Keratinocyte (primary cell): ENCODE data around the gene LBP. TPM values are rescaled to one million over a fixed set of nuclear protein-coding genes. Genes with fewer than 3 reads are reported as not detected.

Experiments
- DNase-seq: peaks from one replicate; pipeline ENCODE4 v3.0.0-alpha.2; 2011; ENCODE audit warnings: low read depth, missing footprints, low spot score
- FAIRE-seq: peaks from 2 replicates; lab custom pipeline; 2011; peaks lifted over from hg19 to GRCh38; lab: Jason Lieb, UNC
- H2AFZ ChIP-seq: 2 replicates; pipeline ENCODE4 v1.6.0; 2012; ENCODE audit warnings: low read length, control low read depth, inconsistent platforms; ENCODE audit not compliant: control insufficient read depth
- H3K27ac ChIP-seq: 2 replicates; pipeline ENCODE4 v1.5.1; 2011; ENCODE audit warnings: low read length; ENCODE audit not compliant: control insufficient read depth, insufficient read depth
- H3K27me3 ChIP-seq: 3 replicates; pipeline ENCODE4 v1.6.0; 2011; ENCODE audit warnings: low read length; ENCODE audit not compliant: control insufficient read depth, insufficient read depth; ENCODE audit errors: extremely low read depth
- H3K36me3 ChIP-seq, 2 experiments: 2 replicates in 1 of 2; 3 replicates in 1 of 2; pipeline ENCODE4 v1.5.1; 2011; ENCODE audit warnings: low read length in 2 of 2, mild to moderate bottlenecking in 1 of 2; ENCODE audit not compliant: control insufficient read depth in 2 of 2, insufficient read depth in 2 of 2; ENCODE audit errors: extremely low read depth in 1 of 2
- H3K4me1 ChIP-seq: 3 replicates; pipeline ENCODE4 v1.5.1; 2011; ENCODE audit warnings: low read length; ENCODE audit not compliant: control insufficient read depth, insufficient read depth; ENCODE audit errors: extremely low read depth
- H3K4me2 ChIP-seq: 3 replicates; pipeline ENCODE4 v1.6.0; 2011; ENCODE audit warnings: low read depth, low read length; ENCODE audit not compliant: control insufficient read depth, insufficient read depth; ENCODE audit errors: extremely low read depth
- H3K4me3 ChIP-seq, 3 experiments: fragments of 200-600 bp in 1 of 3; sonication (generic) in 1 of 3; 2 replicates in 2 of 3; 3 replicates in 1 of 3; pipeline ENCODE4 v1.5.1; 2011 to 2016; ENCODE audit warnings: low read length in 3 of 3, mild to moderate bottlenecking in 3 of 3, control low read depth in 2 of 3, inconsistent platforms in 1 of 3, low read depth in 1 of 3, mixed read lengths in 1 of 3, mixed run types in 1 of 3, moderate library complexity in 1 of 3; ENCODE audit not compliant: control insufficient read depth in 2 of 3, insufficient read depth in 2 of 3; ENCODE audit errors: extremely low read depth in 1 of 3
- H3K79me2 ChIP-seq: 2 replicates; pipeline ENCODE4 v1.6.0; 2012; ENCODE audit warnings: low read length; ENCODE audit not compliant: control insufficient read depth, insufficient read depth
- H3K9ac ChIP-seq: 3 replicates; pipeline ENCODE4 v1.6.0; 2011; ENCODE audit warnings: low read length; ENCODE audit not compliant: control insufficient read depth, insufficient read depth; ENCODE audit errors: extremely low read depth
- H3K9me1 ChIP-seq: 3 replicates; pipeline ENCODE4 v1.6.0; 2011; ENCODE audit warnings: low read length; ENCODE audit not compliant: control insufficient read depth, insufficient read depth; ENCODE audit errors: extremely low read depth
- H3K9me3 ChIP-seq: 2 replicates; pipeline ENCODE4 v1.5.1; 2012; ENCODE audit warnings: low read depth, low read length; ENCODE audit not compliant: control insufficient read depth
- H4K20me1 ChIP-seq: 3 replicates; pipeline ENCODE4 v1.6.0; 2011; ENCODE audit warnings: low read length; ENCODE audit not compliant: control insufficient read depth, insufficient read depth; ENCODE audit errors: extremely low read depth
- EZH2 ChIP-seq: IDR thresholded peaks from one replicate; pipeline ENCODE4 v1.6.1; 2012; ENCODE audit warnings: inconsistent platforms, mild to moderate bottlenecking, low read length, moderate library complexity
- dilution Hi-C: fragments of 300-500 bp; cut with MboI; formaldehyde crosslinking; loops from one replicate; pipeline ENCODE4 v1.7.0; 2020; ENCODE audit warnings: low sequenced_read_pairs; ENCODE audit not compliant: extremely low pct_ligation_motif_present
- polyA plus RNA-seq, 5 experiments: library from polyadenylated mRNA; depleted of rRNA in 3 of 5; stranded (reverse) in 3 of 5; stranded (forward) in 1 of 5; unstranded in 1 of 5; fragments of >200 nt; gene quantifications; 1 replicate in 1 of 5; 2 replicates in 3 of 5; 3 replicates in 1 of 5; pipeline versions ENCODE4 v1.2.1 to v1.2.3, GENCODE V29; 2011 to 2012; ENCODE audit warnings: missing spikeins in 2 of 5, low read depth in 1 of 5, low replicate concordance in 1 of 5
- TF ChIP-seq, protein P1 (sequence below), 3 experiments: IDR thresholded peaks in 1 of 3; conservative IDR thresholded peaks in 1 of 3; optimal IDR thresholded peaks in 1 of 3; 2 replicates in 2 of 3; 3 replicates in 1 of 3; pipeline versions ENCODE3 to v1.5.1; 2011; ENCODE audit warnings: low read length in 3 of 3, mild to moderate bottlenecking in 3 of 3, moderate library complexity in 2 of 3, control low read depth in 1 of 3, inconsistent platforms in 1 of 3; ENCODE audit not compliant: insufficient read depth in 2 of 3; ENCODE audit errors: extremely low read depth in 1 of 3

LBP gene
- polyA plus RNA-seq, 1 donor (not counting 4 experiments of a cell fraction or from before 2014, with no cell fraction given), result not detected

DNA sequence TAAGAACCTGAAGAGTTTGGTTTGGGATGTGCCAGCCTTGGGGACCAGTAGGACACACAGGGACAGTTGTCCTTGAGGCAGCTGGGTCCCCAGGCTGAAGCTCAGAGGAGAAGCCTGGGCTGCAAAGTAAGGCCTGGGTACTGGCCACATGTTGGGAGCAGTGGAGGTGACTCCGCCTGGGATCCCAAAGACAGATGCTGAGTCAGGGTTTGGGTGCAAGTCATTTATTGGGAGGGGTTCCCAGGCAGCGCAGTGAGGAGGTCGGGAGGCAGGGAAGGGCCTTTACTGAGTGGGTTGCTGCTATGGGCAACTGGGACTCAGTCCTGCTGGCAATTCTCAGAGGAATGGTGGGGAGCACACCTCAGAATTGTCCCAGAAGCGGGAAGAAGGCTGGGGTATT lies 29.9 kb upstream of the LBP start:
- H2AFZ ChIP-seq, result no peak overlapping the region
- dilution Hi-C loops, result no loop called here
- no peak overlapping the region for H3K4me3 ChIP-seq
- no peaks in the 10 kb centered on the region for H3K9me3 ChIP-seq
- no peaks in the 10 kb centered on the region for H4K20me1 ChIP-seq
- no peaks in the 10 kb centered on the region for H3K36me3 ChIP-seq
- no peak for TF ChIP-seq EZH2
- TF ChIP-seq, protein P1, sequence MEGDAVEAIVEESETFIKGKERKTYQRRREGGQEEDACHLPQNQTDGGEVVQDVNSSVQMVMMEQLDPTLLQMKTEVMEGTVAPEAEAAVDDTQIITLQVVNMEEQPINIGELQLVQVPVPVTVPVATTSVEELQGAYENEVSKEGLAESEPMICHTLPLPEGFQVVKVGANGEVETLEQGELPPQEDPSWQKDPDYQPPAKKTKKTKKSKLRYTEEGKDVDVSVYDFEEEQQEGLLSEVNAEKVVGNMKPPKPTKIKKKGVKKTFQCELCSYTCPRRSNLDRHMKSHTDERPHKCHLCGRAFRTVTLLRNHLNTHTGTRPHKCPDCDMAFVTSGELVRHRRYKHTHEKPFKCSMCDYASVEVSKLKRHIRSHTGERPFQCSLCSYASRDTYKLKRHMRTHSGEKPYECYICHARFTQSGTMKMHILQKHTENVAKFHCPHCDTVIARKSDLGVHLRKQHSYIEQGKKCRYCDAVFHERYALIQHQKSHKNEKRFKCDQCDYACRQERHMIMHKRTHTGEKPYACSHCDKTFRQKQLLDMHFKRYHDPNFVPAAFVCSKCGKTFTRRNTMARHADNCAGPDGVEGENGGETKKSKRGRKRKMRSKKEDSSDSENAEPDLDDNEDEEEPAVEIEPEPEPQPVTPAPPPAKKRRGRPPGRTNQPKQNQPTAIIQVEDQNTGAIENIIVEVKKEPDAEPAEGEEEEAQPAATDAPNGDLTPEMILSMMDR (optimal IDR thresholded peaks at IDR 0.05 in 1 of 3, IDR thresholded peaks at IDR 0.05 in 1 of 3, conservative IDR thresholded peaks at IDR 0.05 in 1 of 3; ENCODE audit: extremely low read depth in 1 of 3, insufficient read depth in 2 of 3, low read length in 3 of 3), result no peak
- no peak overlapping the region for H3K27ac ChIP-seq
- peaks cover 2% of the 10 kb centered on the region for H3K9me1 ChIP-seq
- H3K4me2 ChIP-seq, result no peak overlapping the region
- no peaks in the 10 kb centered on the region for H3K79me2 ChIP-seq
- no peak for DNase-seq
- H3K9ac ChIP-seq, result no peak overlapping the region
- peaks cover 5% of the 10 kb centered on the region for H3K4me1 ChIP-seq
- peaks cover 11% of the 10 kb centered on the region for H3K27me3 ChIP-seq
- no peak for FAIRE-seq

DNA sequence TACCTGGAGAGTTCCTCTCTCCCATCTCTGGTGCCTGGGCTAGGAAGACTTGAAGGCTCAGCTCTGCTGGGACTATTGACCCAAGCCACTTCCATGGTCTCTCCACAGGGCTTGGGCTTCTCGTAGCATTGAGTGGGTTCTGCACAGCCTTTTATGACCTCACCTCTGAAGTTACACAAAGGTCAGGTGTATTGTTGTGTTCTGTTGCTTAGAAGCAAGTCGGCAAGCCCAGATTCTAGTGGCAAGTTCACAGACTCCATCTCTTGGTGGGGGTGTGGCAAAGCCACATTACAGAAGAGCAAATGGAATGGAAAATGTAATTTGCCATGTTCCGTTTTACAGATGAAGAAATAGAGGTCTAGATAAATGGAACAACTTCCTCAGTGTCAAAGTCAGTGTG lies 28.9 kb upstream of the LBP start:
- FAIRE-seq (no peak), DNase-seq (no peak)
- dilution Hi-C loops, result no loop called here
- TF ChIP-seq EZH2, result no peak
- TF ChIP-seq, protein P1 (optimal IDR thresholded peaks at IDR 0.05 in 1 of 3, IDR thresholded peaks at IDR 0.05 in 1 of 3, conservative IDR thresholded peaks at IDR 0.05 in 1 of 3; ENCODE audit: extremely low read depth in 1 of 3, insufficient read depth in 2 of 3, low read length in 3 of 3), result no peak
- Histone ChIP-seq H3K9me1 (peaks cover under 1% of the 10 kb centered on the region), H3K79me2 (no peaks in the 10 kb centered on the region), H3K36me3 (no peaks in the 10 kb centered on the region), H4K20me1 (no peaks in the 10 kb centered on the region), H3K27me3 (peaks cover 2% of the 10 kb centered on the region), H3K9ac (no peak overlapping the region), H3K27ac (no peak overlapping the region), H3K4me3 (no peak overlapping the region), H2AFZ (no peak overlapping the region), H3K4me1 (peaks cover 1% of the 10 kb centered on the region), H3K9me3 (no peaks in the 10 kb centered on the region), H3K4me2 (no peak overlapping the region)
